ENCODE measurements around the gene ULK3. TPM values are rescaled to one million over a fixed set of nuclear protein-coding genes. Genes with fewer than 3 reads are reported as not detected.

ULK3 gene
- total RNA-seq, 1 experiment from 2014 or later, result 48.4 TPM

DNA sequence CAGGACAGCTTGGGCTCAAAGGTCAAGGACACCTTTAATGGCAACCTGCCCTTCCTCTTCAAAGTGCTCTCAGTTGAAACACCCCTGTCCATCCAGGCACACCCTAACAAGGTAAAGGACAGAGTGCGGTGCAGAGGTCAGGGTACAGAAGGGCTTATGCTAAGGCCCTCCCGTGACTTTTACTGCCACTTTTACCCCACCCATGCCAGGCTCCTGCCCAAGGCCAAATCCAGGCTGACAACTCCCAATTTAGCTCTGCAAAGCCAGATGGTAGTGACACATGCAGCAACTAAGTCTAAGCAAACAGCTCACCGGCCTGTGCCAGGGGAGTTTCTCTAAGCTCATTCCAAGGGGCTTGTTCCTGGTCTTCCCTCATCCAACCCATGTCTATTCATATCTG is 48.5 kb upstream of the ULK3 start:
- H3K4me1 ChIP-seq (ENCODE audit: control insufficient read depth in 1 of 2, insufficient read depth in 2 of 2, low read length in 2 of 2), result peaks cover 11 to 42% of the 10 kb centered on the region in 2 experiments; a peak in 3 of 4 replicates
- peaks cover 16% of the 10 kb centered on the region; the same call in 1 of the 2 replicates for H3K79me2 ChIP-seq (ENCODE audit: insufficient read depth, low read length)
- no TSS peak for BruUV-seq (replicated peaks)
- no peaks in the 10 kb centered on the region for H3K9me3 ChIP-seq (ENCODE audit: control insufficient read depth in 1 of 2, insufficient read depth in 1 of 2, low read depth in 1 of 2, low read length in 2 of 2)
- CTCF ChIA-PET, result no interaction called here
- RAD21 ChIA-PET (ENCODE audit: low non-redundant PET in 1 of 2, low total read pairs in 2 of 2, uncharacterized antibody in 2 of 2, unreplicated experiment in 2 of 2), result no interaction called here
- no peaks in the 10 kb centered on the region for H3K27me3 ChIP-seq (ENCODE audit: insufficient read depth, low read length)
- DNase-seq (ENCODE audit: low read depth, low spot score) (no peak), ATAC-seq (no peak)
- no peak overlapping the region for H3K9ac ChIP-seq (ENCODE audit: low read length)
- no peak for TF ChIP-seq ZNF274 (IDR thresholded peaks at IDR 0.05; ENCODE audit: low read depth, low read length)
- TF ChIP-seq SRF (IDR thresholded peaks at IDR 0.05; ENCODE audit: low read depth), result no peak
- TF ChIP-seq, protein P1, sequence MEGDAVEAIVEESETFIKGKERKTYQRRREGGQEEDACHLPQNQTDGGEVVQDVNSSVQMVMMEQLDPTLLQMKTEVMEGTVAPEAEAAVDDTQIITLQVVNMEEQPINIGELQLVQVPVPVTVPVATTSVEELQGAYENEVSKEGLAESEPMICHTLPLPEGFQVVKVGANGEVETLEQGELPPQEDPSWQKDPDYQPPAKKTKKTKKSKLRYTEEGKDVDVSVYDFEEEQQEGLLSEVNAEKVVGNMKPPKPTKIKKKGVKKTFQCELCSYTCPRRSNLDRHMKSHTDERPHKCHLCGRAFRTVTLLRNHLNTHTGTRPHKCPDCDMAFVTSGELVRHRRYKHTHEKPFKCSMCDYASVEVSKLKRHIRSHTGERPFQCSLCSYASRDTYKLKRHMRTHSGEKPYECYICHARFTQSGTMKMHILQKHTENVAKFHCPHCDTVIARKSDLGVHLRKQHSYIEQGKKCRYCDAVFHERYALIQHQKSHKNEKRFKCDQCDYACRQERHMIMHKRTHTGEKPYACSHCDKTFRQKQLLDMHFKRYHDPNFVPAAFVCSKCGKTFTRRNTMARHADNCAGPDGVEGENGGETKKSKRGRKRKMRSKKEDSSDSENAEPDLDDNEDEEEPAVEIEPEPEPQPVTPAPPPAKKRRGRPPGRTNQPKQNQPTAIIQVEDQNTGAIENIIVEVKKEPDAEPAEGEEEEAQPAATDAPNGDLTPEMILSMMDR (IDR thresholded peaks at IDR 0.05 in 2 of 3, conservative IDR thresholded peaks at IDR 0.05 in 1 of 3; ENCODE audit: borderline replicate concordance in 1 of 3, insufficient read depth in 1 of 3, low read depth in 2 of 3, low read length in 2 of 3), result no peak
- TF ChIP-seq ELF1 (IDR thresholded peaks at IDR 0.05; ENCODE audit: borderline replicate concordance, low read depth), result no peak
- TF ChIP-seq, protein P2, sequence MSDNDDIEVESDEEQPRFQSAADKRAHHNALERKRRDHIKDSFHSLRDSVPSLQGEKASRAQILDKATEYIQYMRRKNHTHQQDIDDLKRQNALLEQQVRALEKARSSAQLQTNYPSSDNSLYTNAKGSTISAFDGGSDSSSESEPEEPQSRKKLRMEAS (IDR thresholded peaks at IDR 0.05), result no peak
- no peak for TF ChIP-seq ZFX (IDR thresholded peaks at IDR 0.05)
- TF ChIP-seq EGR1 (IDR thresholded peaks at IDR 0.05; ENCODE audit: low read depth), result no peak
- no peak for TF ChIP-seq POLR2A (IDR thresholded peaks at IDR 0.05; ENCODE audit: borderline replicate concordance, extremely low read depth, insufficient read depth, insufficient read length)
- TF ChIP-seq ZBTB33 (IDR thresholded peaks at IDR 0.05; ENCODE audit: extremely low read depth, insufficient replicate concordance, low read length), result no peak
- H3K27ac ChIP-seq (ENCODE audit: low read depth, low read length), result no peak overlapping the region
- H3K9me2 ChIP-seq (ENCODE audit: insufficient read depth), result no peaks in the 10 kb centered on the region
- 0 out of 2 replicates have a peak overlapping the region, but pooled peaks have one; percentile 86 for H3K4me2 ChIP-seq (ENCODE audit: low read length)
- H3K4me3 ChIP-seq (replicated peaks in 1 of 2; ENCODE audit: low read depth in 1 of 2, low read length in 2 of 2), result no peak overlapping the region
- intact Hi-C loops (cut with micrococcal nuclease), result no loop called here
- no peak overlapping the region for H2AFZ ChIP-seq (ENCODE audit: low read depth, low read length, poor library complexity, severe bottlenecking)
- peaks cover 5 to 23% of the 10 kb centered on the region in 2 experiments; a peak in 2 of 4 replicates for H3K36me3 ChIP-seq (ENCODE audit: control insufficient read depth in 1 of 2, insufficient read depth in 2 of 2, low read length in 2 of 2)
- POLR2A ChIA-PET, result interaction anchor here (0.7 kb wide), 1 partner anchor 17 kb away, joined by 6 read pairs; no protein-coding TSS in a partner anchor
- H4K20me1 ChIP-seq (ENCODE audit: insufficient read depth), result no peaks in the 10 kb centered on the region
